ENCODE results near the gene LRP1-AS.
"Not testable (repeated sequence)": the region's sequence is repeated elsewhere in the genome, so short reads cannot be mapped to it uniquely, and the experiment has no call there.

Gene LRP1-AS

DNA sequence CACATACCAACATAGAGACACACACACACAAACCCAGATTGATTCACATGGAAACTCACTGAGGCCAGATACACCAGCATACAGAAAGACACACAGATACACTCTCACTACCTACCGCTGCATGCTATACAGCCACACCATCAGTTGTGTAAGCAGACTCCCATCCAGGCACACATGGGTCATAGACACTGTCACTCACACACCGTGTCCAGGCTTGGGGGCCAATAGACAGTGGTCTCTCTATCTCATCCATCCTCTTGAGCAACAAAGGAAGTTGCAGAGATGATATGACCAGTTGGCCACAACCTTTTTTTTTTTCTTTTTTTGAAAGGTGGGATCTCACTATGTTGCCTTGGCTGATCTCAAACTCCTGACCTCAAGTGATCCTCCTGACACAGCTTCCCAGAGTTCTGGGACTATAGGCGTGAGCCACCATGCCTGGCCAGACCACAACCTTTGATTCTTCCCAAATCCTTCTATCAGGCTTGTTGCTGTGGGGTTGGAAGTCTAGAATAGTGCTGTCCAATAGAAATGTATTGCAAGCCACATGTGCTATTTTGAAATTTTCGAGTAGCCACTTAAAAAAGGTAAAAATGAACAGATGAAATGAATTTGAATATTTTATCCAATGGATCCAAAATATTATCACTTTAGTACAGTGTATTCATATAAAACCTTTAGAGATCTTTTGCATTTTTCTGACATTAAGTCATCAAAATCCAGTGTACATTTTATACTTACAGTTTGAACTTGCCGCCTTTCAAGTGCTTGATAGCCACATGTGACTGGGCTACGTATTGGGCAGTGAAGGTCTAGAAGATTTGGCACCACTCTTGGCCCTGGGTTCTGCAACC, 7.4 kb downstream of the LRP1-AS start:
- DNase-seq (ENCODE audit: low read depth) = no peak

DNA sequence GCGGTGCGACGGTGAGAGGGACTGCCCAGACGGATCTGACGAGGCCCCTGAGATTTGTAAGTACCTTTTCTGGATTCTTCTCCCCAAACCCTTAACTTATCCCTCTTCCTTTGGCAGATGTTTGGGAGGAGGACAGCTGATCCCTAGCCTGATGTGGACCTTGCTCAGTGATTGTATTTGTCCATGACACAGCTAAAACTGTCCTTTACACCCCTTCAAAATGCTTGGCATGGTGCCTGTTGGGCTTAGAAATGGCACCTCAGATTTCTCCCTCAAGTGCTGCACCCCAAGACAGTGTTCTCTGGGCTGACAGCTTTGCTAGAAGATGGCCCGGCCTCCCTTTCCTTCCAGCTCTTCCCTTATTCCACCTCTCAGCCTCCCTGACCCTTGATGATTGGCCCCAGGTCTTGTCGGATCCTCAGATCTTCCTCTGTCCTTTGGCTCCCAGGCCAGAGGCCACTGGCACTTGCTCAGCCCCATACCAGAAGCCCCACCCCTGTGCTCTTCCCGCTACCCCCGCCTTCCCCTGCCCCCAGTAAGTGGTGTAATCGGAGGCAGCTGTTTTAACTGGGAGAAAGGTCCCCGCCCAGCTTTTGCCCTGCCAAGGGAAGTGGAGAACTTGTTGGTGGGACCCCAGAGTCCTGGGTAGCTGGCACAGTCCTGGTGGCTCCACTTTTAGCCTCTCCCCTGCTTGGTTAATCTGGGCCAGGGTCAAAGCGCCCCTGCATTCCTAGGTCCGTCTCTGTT, 8.7 kb downstream of the LRP1-AS start:
- DNase-seq (ENCODE audit: low read depth) = no peak

DNA sequence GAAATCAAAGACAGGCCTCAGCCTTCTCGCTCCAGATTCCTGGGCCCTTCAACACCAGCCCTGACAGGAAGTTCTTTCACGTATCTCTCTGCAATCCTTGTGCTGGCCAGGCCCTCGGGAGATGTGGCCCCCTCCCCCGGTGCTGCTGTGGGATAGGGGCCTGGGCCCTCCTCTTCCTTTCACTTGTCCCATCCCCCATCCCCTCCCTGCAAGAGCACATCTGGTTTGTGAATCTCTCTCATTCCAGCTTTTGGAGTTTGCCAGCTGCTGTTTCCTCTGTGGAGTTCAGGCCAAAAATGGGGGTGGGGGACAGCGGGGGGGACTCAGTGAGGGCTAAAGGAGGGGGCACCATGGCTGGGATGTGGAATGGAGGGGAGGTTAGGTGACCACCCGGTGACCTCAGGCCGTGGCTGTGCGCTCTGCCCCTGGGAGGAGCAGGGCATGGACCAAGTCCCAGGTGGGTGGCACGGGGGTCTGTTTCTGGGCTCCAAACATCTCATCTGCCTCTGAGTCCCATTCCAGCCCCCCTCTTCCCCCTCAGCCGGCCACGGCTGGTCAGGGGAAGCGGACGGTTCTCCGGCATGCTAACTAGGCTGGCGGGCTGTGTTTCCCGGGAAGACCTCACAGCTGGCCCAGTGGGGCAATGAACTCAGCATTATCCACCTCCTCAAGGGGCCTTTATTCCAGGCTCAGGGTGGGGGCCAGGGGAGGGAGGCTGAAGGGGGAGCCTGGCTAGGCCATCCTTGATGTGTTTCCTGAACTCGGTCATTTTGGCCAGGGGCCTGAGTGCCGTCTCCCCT, 11.7 kb downstream of the LRP1-AS start:
- no peak for DNase-seq (ENCODE audit: low read depth)

DNA sequence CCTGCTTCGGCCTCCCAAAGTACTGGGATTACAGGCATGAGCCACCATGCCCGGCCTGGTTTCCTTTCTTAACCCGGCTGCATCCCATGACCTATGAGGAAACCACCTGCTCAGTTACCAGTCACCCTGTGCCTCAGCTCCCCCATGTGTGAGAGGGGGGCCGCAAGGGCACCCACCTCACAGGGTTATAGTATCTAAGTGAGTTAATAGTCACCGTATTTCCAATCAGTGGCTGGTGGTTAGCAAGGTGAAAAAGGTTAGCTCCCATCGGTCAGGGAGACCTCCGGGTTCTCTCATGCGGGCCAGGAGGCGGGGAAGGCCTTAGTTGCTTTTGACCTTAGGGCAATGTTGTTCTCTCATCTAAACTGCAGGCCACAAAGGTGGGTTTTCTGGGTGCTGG, 12.5 kb downstream of the LRP1-AS start:
- no peak for DNase-seq (ENCODE audit: low read depth)

DNA sequence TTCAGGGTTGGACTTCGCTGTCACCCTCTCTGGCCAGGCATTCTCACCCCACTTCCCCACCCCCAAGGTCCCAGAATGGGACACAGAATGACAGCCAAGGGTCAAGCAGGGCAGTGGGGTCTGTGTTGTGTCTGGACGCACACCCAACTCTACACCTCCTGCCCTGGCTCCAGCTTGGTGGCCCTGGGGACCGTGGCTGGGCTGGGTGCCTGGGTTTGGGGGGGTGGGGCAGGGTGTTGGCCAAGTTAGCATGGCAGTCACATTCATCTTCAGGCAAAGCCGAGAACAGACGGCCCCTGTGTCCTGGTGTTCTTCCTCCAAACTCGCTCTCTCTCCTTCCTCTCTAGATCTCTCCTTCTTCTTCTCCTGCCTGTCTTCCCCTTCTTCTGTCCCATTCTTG, 13.5 kb downstream of the LRP1-AS start:
- no peak for DNase-seq (ENCODE audit: low read depth)

DNA sequence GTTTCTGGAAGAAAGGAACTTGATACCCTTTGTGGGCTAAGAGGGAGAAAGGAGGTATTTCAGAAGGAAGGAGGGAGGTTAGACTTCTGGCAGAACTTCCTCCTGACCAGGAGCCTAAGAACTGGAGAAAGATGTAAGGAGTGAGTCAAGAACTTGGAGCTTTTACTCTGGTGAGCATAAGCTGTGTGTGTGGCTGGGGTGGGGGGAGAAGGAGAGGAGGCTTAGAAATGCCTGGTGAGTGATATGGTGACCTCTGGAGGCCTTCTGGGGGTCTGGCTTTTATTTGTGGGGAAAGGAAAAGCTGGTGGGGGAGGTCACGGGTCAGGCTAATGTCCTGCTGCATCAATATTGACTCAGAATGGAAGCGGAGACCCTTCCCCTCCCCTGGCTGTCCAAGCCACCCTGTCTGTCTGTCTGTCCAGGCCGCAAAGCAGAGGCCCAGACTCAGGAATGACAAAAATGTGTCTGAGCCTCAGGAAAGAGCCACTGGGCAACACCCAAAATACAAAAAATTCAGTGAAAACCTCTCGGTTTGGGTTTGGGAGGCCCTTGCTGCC, 14.3 kb downstream of the LRP1-AS start:
- DNase-seq (ENCODE audit: low read depth) = no peak

DNA sequence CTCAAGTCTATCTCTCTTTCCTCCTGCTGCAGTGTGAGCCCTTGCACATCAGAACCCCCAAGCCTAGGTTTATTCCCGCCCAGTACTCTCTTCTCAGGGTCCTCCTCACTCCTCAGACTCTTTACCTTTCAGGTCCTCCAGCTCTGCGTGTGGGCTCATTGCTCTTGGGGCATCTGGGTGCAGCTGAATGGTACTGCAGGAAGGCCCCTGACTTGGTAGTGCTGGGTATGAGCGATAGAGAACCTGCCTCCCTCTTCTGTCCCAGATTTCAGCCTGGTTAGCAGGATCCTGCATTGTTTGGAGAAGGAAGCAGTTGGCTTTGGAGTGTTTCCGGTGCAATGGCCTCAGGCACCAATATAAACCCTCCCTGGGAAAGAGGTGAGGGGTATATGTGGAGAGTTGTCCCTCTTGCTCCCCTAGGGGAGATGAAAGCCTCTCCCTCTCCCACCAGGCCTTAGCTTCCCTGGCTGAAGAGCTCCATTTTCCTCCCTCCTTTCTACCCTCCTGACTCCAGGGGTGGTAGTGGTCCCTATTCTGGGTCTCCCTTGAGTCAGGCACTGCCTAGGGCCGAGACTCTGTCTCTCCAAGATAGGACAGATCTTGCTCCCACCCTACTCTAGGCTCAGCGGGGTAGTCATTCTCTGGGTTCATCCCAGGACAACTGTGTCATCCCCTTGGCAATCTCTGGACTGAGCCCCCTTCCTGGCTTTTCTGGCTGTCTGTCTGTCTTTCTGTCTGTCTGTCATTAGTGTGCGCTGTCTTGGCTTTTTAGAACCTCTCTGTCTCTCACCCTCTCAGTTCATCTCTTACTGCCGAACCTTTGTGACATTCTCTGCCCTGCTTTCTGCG, 15.3 kb downstream of the LRP1-AS start:
- DNase-seq (ENCODE audit: low read depth) = no peak

DNA sequence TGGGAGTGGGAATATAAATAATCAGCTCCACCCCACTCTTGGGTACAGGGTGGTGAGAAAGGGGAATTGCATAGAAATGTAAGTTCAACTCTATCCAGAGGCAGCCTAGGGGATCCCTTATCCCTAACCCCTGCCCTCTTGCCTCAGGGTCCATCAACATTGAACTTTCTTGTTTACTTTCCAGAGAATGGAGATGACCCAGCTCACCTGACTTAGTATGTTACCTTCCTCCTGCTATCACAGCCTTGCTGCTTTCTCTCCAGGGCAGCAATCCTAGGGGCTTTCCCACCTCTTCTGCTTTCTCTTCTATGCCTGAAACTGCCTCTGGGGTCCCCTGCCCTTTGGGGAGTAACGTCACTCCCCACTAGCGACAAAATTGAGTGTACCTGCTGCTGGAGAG, 16.5 kb downstream of the LRP1-AS start:
- DNase-seq (ENCODE audit: low read depth) = no peak

DNA sequence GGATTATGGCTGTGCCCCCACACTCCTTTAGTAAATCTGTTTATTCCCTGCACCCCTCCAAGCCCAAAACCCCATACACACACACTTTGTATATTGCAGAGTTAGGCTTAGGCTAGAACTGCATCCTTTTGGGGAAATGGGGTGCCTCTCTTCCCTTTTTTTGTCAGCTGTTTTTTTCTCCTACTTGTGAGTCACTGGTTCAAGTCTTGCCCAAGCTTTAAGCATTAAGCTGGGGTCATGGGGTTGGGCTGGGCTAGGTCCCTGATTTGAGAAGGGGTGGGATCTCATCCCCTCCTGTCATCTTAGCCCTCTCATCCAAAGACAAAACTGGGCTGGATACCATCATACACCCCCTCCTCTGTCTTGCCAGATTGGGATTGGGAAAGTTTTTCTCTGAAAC, 17.5 kb downstream of the LRP1-AS start:
- no peak for DNase-seq (ENCODE audit: low read depth)

DNA sequence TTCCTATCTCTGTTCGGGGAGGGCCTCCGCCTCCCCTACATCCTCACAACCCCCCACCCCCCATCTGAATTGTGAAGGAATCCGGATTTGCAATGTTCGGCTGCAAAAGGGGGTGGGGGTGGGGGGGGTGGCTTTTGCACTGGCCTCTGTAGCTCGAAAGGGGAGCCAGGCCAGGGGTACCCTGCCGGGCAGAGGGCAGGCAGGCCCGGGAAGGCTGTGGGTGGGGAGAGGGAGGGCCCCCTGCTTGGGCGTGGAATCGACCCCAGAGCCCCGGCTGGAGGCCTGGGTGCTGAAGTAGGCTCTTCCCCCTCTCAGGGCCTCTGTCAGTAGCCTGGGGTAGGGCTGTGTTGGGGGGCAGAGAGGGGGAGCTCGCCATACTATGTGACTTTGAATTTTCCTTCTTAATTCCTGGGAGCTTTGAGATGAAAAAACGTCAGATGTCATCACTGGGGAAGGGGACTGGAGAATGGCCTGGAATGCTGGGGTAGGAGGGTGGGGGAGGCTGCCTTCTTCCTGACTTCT, 18.0 kb downstream of the LRP1-AS start:
- no peak for DNase-seq (ENCODE audit: low read depth)

DNA sequence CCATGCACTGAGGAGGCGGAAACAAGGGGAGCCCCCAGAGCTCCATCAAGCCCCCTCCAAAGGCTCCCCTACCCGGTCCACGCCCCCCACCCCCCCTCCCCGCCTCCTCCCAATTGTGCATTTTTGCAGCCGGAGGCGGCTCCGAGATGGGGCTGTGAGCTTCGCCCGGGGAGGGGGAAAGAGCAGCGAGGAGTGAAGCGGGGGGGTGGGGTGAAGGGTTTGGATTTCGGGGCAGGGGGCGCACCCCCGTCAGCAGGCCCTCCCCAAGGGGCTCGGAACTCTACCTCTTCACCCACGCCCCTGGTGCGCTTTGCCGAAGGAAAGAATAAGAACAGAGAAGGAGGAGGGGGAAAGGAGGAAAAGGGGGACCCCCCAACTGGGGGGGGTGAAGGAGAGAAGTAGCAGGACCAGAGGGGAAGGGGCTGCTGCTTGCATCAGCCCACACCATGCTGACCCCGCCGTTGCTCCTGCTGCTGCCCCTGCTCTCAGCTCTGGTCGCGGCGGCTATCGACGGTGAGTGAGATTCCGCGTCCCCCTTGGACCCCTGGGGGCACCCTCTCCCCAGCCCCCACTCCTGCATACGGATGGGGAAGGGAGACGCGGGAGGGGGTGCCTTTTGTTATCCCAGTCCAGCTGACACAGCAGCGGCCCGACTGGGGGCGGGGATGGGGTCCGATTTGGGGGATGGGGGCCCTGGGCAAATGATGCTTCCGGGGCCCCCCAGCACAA, 18.7 kb downstream of the LRP1-AS start:
- no peak for DNase-seq (ENCODE audit: low read depth)

DNA sequence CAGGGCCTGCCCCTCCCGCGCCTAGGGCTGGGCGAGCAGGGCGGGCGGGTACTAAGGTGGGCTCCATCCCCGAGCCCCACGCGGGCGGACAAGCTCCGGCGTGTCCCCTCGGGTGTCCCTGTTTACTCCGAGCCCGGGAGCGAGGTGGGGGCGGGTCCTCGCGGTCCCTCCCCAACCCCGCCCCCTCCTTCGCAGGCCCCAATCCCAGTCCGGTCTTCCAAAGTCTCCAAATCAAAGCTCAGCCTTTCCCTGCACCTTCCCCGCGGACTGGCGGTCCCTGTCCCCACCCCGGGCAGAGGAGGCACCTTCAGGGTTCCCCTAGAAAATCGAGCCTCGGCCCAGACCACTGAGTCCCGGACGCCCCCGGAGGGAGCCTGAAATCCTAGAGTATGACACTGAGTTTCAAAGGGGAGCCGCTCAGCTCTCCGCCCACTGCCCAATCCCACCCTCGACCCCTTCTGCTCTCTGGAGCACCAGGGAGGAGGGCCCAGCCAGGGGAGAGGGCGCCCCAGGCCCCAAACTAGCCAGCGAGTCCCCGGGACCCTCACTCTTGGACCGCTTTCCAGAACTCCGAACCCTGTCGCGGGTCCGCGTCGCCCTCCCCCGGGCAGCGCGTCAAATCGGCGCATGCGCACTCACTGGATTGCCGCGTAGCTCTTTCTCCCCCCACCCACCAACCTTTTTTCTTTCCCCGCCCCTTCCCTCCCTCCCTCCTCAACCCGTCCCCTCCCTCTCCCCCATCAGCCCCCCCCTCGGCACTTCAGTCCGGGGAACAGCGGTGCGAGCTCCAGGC, 19.5 kb downstream of the LRP1-AS start, which contains the start of gene LRP1:
TSS of gene LRP1 (plus strand) at position 758 of the 793 bp plus-strand sequence. CDS start 482 bp downstream, outside the sequence.
- DNase-seq (ENCODE audit: low read depth) = peak; percentile 52

DNA sequence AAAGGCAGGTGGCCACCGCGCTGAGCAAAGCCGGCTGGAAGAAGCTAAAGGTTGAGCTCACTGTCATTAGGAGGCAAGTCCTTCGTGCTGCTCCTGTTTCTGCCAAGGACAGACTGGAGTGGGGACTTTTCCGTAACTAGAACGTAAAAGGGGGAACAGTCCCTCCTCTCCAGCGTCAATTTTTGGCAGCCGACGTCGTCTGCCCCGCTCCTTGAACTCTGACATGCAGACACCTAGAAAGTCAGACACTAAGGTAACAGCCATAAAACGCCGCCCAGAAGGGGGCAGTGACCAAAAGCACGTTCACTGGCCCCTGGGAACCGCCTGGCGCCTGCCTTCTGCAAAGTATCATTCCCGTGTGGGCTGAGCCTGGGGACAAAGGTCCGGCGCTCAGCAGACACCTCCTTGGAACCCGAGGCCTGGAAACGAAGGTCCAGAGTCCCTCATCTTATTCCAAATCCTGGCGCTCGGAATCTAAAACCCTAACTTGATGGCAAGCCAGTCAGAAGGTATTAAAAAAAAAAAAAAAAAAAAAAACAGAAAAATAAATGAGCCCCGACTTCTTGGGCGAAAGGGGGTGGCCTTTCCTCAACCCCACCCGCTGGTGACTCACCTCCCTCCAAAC, 20.2 kb downstream of the LRP1-AS start:
- DNase-seq (ENCODE audit: low read depth) = no peak

DNA sequence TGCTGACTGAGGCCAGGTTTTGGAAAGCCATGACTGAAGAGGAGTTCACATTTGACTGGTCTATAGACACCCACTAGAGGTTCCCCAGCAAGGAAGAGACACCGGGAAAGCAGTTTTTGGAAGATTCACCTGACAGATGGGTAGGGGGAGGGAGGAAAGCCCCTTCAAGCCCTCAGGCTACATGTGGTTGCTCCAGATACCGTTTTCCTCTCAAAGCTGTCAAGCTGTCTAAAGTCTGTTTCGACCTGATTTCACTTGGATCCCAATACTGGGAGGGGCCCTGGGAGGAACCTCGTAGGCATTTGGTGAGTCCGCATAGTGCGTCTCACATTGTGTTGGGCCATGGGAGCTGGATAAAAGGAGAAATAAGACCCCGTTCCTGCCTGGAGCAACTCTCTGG, 20.9 kb downstream of the LRP1-AS start:
- DNase-seq (ENCODE audit: low read depth) = no peak

DNA sequence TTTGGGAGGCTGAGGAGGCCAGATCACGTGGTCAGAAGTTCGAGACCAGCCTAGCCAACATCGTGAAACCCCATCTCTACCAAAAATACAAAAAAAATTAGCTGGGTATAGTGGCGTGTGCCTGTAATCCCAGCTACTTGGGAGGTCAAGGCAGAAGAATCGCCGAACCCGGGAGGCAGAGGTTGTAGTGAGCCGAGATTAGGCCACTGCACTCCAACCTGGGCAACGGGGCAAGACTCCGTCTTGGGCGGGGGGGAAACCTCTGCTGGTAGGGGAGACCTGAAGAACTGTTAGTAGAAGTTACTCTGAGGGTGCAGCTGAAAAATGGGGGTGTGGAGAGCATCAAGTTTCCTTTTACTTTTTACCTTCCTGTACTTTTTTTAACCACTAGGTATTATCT, 21.4 kb downstream of the LRP1-AS start:
- DNase-seq (ENCODE audit: low read depth) = no peak

DNA sequence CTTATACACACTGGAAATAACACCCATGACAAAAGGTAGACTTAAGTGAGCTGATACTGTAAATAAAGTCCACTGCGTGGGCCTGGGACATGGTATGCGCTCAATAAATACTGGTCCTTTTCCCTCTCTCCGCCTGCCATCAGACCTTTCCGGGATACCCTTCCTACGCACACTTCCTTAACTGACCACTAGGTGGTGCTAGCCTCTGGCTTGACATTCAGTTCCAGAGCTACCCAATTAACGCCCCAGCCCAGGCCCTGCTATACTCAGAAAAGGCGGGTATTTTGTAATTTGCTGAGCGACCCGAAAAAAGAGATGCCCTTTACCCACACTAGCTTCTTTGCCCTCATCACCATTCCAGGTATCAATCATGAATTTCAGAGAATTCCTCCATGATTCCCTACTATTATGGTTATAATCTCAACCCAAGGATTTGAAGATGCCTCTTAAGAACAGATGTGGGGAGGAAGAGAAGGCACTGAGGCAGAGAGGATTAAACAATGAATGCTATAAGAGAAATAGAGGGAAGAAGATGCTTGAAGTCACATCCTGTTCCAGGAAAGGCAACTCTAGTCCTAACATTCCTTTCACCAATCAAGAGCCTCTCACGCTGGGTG, 23.1 kb downstream of the LRP1-AS start:
- peak; percentile 27 for DNase-seq (ENCODE audit: low read depth)

DNA sequence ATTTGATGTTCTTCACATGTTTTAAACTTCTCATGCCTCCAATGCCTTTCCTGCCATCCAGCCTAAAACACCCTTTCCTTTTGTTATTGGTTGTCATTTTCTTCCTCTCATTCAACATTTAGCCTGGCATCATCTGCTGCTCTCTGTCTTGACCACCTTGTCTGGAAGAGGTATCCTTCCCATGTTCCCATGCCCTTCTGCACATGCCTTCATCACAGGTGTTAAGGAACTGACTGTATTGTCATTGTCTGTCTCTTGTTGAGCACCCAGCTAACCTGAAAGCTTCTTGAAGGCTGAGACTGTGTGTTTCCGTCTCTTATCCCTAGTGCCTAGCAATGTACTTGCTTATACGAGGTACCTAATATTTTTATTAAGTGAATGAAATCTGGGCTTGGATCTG, 23.6 kb downstream of the LRP1-AS start:
- DNase-seq (ENCODE audit: low read depth) = no peak

DNA sequence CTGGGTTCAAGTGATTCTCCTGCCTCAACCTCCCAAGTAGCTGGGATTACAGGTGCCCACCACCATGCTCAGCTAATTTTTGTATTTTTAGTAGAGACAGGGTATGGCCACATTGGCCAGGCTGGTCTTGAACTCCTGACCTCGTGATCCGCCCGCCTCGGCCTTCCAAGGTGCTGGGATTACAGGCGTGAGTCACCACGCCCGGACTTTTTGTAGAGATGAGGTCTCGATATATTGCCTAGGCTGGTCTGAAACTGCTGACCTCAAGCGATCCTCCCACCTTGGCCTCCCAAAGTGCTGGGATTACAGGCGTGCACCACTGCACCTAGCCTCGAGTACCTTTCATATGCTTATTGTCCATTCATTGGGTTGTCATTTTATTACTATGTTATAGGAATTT, 26.7 kb downstream of the LRP1-AS start:
- not testable (repeated sequence) for DNase-seq (ENCODE audit: low read depth)

Measured in stimulated activated CD8-positive, alpha-beta memory T cell treated with anti-CD3 and anti-CD28 coated beads, Interleukin-15, amount 100 ng/mL, for 24 hours (primary cell).